OCI-LY1 (cell line): ENCODE measurements around the gene ATN1.

Experiments used
- H2AFZ ChIP-seq: fragments of 200-600 bp; sonication (generic), shearing (Covaris generic); 2 replicates; pipeline ENCODE4 v1.6.0; 2014; ENCODE audit warnings: antibody characterized with exemption, mild to moderate bottlenecking, low read length
- H3F3A ChIP-seq: fragments of 200-600 bp; sonication (generic), shearing (Covaris generic); 2 replicates; pipeline ENCODE4 v1.6.0; 2014; ENCODE audit warnings: mild to moderate bottlenecking, antibody characterized with exemption, low read length, moderate library complexity; ENCODE audit not compliant: insufficient read depth
- H3K27ac ChIP-seq: fragments of 200-600 bp; sonication (generic); 2 replicates; pipeline ENCODE4 v1.5.1; 2014; ENCODE audit warnings: low read length, mixed run types, mild to moderate bottlenecking, low read depth; ENCODE audit not compliant: poor library complexity, severe bottlenecking
- H3K27me3 ChIP-seq: fragments of 200-600 bp; sonication (generic); 2 replicates; pipeline ENCODE4 v1.6.0; 2014; ENCODE audit warnings: antibody characterized with exemption, mild to moderate bottlenecking, low read length, moderate library complexity; ENCODE audit not compliant: insufficient read depth
- H3K36me3 ChIP-seq: fragments of 200-600 bp; sonication (generic); 2 replicates; pipeline ENCODE4 v1.6.1; 2014; ENCODE audit warnings: mild to moderate bottlenecking, antibody characterized with exemption, low read length, moderate library complexity, mixed read lengths; ENCODE audit not compliant: insufficient read depth
- H3K4me1 ChIP-seq: fragments of 200-600 bp; sonication (generic); 2 replicates; pipeline ENCODE4 v1.5.1; 2014; ENCODE audit warnings: mild to moderate bottlenecking, low read length, moderate library complexity; ENCODE audit not compliant: insufficient read depth, severe bottlenecking
- H3K4me2 ChIP-seq: fragments of 200-600 bp; sonication (generic), shearing (Covaris generic); 2 replicates; pipeline ENCODE4 v1.6.1; 2014; ENCODE audit warnings: low read length
- H3K4me3 ChIP-seq: fragments of 200-600 bp; sonication (generic); 2 replicates; pipeline ENCODE4 v1.5.1; 2014; ENCODE audit warnings: low read length, low read depth, mild to moderate bottlenecking, mixed read lengths; ENCODE audit not compliant: poor library complexity, severe bottlenecking
- H3K79me2 ChIP-seq: fragments of 200-600 bp; shearing (Covaris generic); 2 replicates; pipeline ENCODE4 v1.6.1; 2016; ENCODE audit warnings: mixed run types, low read length, mixed read lengths; ENCODE audit not compliant: insufficient read depth
- H3K9ac ChIP-seq: fragments of 200-600 bp; sonication (generic), shearing (Covaris generic); 2 replicates; pipeline ENCODE4 v1.6.1; 2014; ENCODE audit warnings: mild to moderate bottlenecking, low read length, mixed read lengths
- H3K9me2 ChIP-seq: fragments of 200-600 bp; sonication (generic), shearing (Covaris generic); 2 replicates; pipeline ENCODE4 v1.6.1; 2014; ENCODE audit warnings: low read depth, mild to moderate bottlenecking, low read length, mixed read lengths
- H3K9me3 ChIP-seq: fragments of 200-600 bp; shearing (Covaris generic); 2 replicates; pipeline ENCODE4 v1.6.1; 2014; ENCODE audit warnings: low read length, mixed read lengths
- H4K20me1 ChIP-seq: fragments of 200-600 bp; sonication (generic), shearing (Covaris generic); 2 replicates; pipeline ENCODE4 v1.6.0; 2016; ENCODE audit warnings: mild to moderate bottlenecking, low read length; ENCODE audit not compliant: insufficient read depth
- CTCF ChIP-seq: fragments of 200-600 bp; sonication (generic), shearing (Covaris generic); IDR thresholded peaks from 2 replicates; pipeline ENCODE4 v1.5.1; 2017; ENCODE audit warnings: mild to moderate bottlenecking, antibody characterized with exemption, low read length, moderate library complexity, mixed read lengths
- EZH2 ChIP-seq: fragments of 200-600 bp; sonication (generic), shearing (Covaris generic); IDR thresholded peaks from 2 replicates; pipeline ENCODE4 v1.8.0; 2017; ENCODE audit warnings: borderline replicate concordance, mixed run types, mild to moderate bottlenecking, antibody characterized with exemption, low read length, moderate library complexity, mixed read lengths

The ATN1 gene

GRCh38 chr12:6939191-6939540, 11.4 kb downstream of the ATN1 start:
- Histone ChIP-seq H3K79me2 (no peaks in the 10 kb centered on the region), H3K27me3 (no peaks in the 10 kb centered on the region), H3K4me2 (no peak overlapping the region), H3F3A (no peaks in the 10 kb centered on the region), H3K27ac (no peak overlapping the region), H3K4me1 (peaks cover 37% of the 10 kb centered on the region), H3K9me3 (no peaks in the 10 kb centered on the region), H3K36me3 (no peaks in the 10 kb centered on the region), H4K20me1 (no peaks in the 10 kb centered on the region), H3K4me3 (no peak overlapping the region), H3K9me2 (no peaks in the 10 kb centered on the region), H2AFZ (no peak overlapping the region), H3K9ac (no peak overlapping the region; the same call in 1 of the 2 replicates)
- TF ChIP-seq EZH2 = no peak
- no peak for TF ChIP-seq CTCF

- no peak overlapping the region for H3K4me2 ChIP-seq
- no peaks in the 10 kb centered on the region for H3K9me3 ChIP-seq
- no peak overlapping the region for H2AFZ ChIP-seq
- no peak overlapping the region for H3K4me3 ChIP-seq
- TF ChIP-seq CTCF (no peak), EZH2 (no peak)
- no peaks in the 10 kb centered on the region for H3K79me2 ChIP-seq
- H3K9me2 ChIP-seq = no peaks in the 10 kb centered on the region
- no peaks in the 10 kb centered on the region for H3K27me3 ChIP-seq
- peaks cover 52% of the 10 kb centered on the region for H3K4me1 ChIP-seq
- no peak overlapping the region for H3K9ac ChIP-seq
- H3K27ac ChIP-seq = no peak overlapping the region
- no peaks in the 10 kb centered on the region for H3K36me3 ChIP-seq
- H3F3A ChIP-seq = no peaks in the 10 kb centered on the region
- H4K20me1 ChIP-seq = no peaks in the 10 kb centered on the region
These were observed 13.5 kb downstream of the ATN1 start for GRCh38 chr12:6941267-6941666.

GRCh38 chr12:6941782-6942181, 14.0 kb downstream of the ATN1 start:
- Histone ChIP-seq H3K9ac (no peak overlapping the region), H3K4me3 (no peak overlapping the region), H3K4me2 (no peak overlapping the region), H2AFZ (no peak overlapping the region), H3K4me1 (peaks cover 52% of the 10 kb centered on the region), H3K9me3 (no peaks in the 10 kb centered on the region), H4K20me1 (no peaks in the 10 kb centered on the region), H3K27ac (no peak overlapping the region), H3K36me3 (no peaks in the 10 kb centered on the region), H3K9me2 (no peaks in the 10 kb centered on the region), H3F3A (no peaks in the 10 kb centered on the region), H3K27me3 (no peaks in the 10 kb centered on the region), H3K79me2 (no peaks in the 10 kb centered on the region)
- TF ChIP-seq CTCF = no peak
- no peak for TF ChIP-seq EZH2
